Parathyroid adenoma (tissue), 2 donors: ENCODE measurements around the gene TMEM138.
A peak's percentile ranks its signal among the peaks of the same experiment; 100 is the strongest.

Experiments used
- H2AFZ ChIP-seq: fragments of 300-600 bp; sonication (generic); one replicate; pipeline ENCODE4 v1.7.0; 2017; ENCODE audit warnings: antibody characterized with exemption, mild to moderate bottlenecking
- H3K27ac ChIP-seq: fragments of 300-600 bp; sonication (generic); one replicate; pipeline ENCODE4 v1.7.0; 2017
- H3K27me3 ChIP-seq: fragments of 300-600 bp; sonication (generic); one replicate; pipeline ENCODE4 v1.7.0; 2017; ENCODE audit warnings: low read length; ENCODE audit not compliant: control insufficient read depth, insufficient read depth
- H3K36me3 ChIP-seq: fragments of 300-600 bp; sonication (generic); one replicate; pipeline ENCODE4 v1.7.0; 2017; ENCODE audit warnings: low read length; ENCODE audit not compliant: control insufficient read depth, insufficient read depth
- H3K4me1 ChIP-seq: fragments of 300-600 bp; sonication (generic); one replicate; pipeline ENCODE4 v1.7.0; 2017; ENCODE audit warnings: control low read depth
- H3K4me2 ChIP-seq: fragments of 300-600 bp; sonication (generic); one replicate; pipeline ENCODE4 v1.7.0; 2017; ENCODE audit warnings: low read length
- H3K4me3 ChIP-seq: fragments of 300-600 bp; sonication (generic); one replicate; pipeline ENCODE4 v1.7.0; 2017; ENCODE audit warnings: low read depth, low read length
- H3K79me2 ChIP-seq: fragments of 300-600 bp; sonication (generic); one replicate; pipeline ENCODE4 v1.7.0; 2017; ENCODE audit warnings: control low read depth
- H3K9ac ChIP-seq: fragments of 300-600 bp; sonication (generic); one replicate; pipeline ENCODE4 v1.7.0; 2017; ENCODE audit warnings: mild to moderate bottlenecking
- H3K9me3 ChIP-seq: fragments of 300-600 bp; sonication (generic); one replicate; pipeline ENCODE4 v1.7.0; 2017; ENCODE audit warnings: low read length; ENCODE audit not compliant: control insufficient read depth
- CTCF ChIP-seq: fragments of 300-600 bp; sonication (generic); IDR thresholded peaks from one replicate; pipeline ENCODE4 v1.7.0; 2017; ENCODE audit warnings: antibody characterized with exemption, mild to moderate bottlenecking
- donor health status: primary hyperparathyroidism.

Gene TMEM138

GRCh38 chr11:61356706-61357105 is 5.5 kb upstream of the TMEM138 start:
- Histone ChIP-seq H3K27ac (no peak overlapping the region), H3K27me3 (no peaks in the 10 kb centered on the region), H3K4me3 (no peak overlapping the region), H3K4me2 (no peak overlapping the region), H3K4me1 (peaks cover 2% of the 10 kb centered on the region), H3K9me3 (no peaks in the 10 kb centered on the region), H3K9ac (no peak overlapping the region), H3K36me3 (no peaks in the 10 kb centered on the region), H3K79me2 (no peaks in the 10 kb centered on the region), H2AFZ (no peak overlapping the region)
- no peak for TF ChIP-seq CTCF

GRCh38 chr11:61357233-61357893 is 4.8 kb upstream of the TMEM138 start:
- H3K27ac ChIP-seq = no peak overlapping the region
- H3K79me2 ChIP-seq = no peaks in the 10 kb centered on the region
- no peaks in the 10 kb centered on the region for H3K9me3 ChIP-seq
- no peak overlapping the region for H3K4me2 ChIP-seq
- H3K9ac ChIP-seq = no peak overlapping the region
- no peaks in the 10 kb centered on the region for H3K27me3 ChIP-seq
- H3K4me3 ChIP-seq = no peak overlapping the region
- peaks cover 2% of the 10 kb centered on the region for H3K4me1 ChIP-seq
- no peak overlapping the region for H2AFZ ChIP-seq
- no peak for TF ChIP-seq CTCF
- no peaks in the 10 kb centered on the region for H3K36me3 ChIP-seq

GRCh38 chr11:61357894-61358239 is 4.3 kb upstream of the TMEM138 start:
- Histone ChIP-seq H3K27ac (no peak overlapping the region), H3K4me1 (peaks cover 2% of the 10 kb centered on the region), H3K9ac (no peak overlapping the region), H3K4me3 (no peak overlapping the region), H2AFZ (no peak overlapping the region), H3K27me3 (no peaks in the 10 kb centered on the region), H3K79me2 (no peaks in the 10 kb centered on the region), H3K9me3 (no peaks in the 10 kb centered on the region), H3K36me3 (no peaks in the 10 kb centered on the region), H3K4me2 (no peak overlapping the region)
- no peak for TF ChIP-seq CTCF

- Histone ChIP-seq H3K4me2 (no peak overlapping the region), H2AFZ (no peak overlapping the region), H3K79me2 (no peaks in the 10 kb centered on the region), H3K4me3 (no peak overlapping the region), H3K27ac (no peak overlapping the region), H3K36me3 (no peaks in the 10 kb centered on the region), H3K9ac (no peak overlapping the region), H3K9me3 (no peaks in the 10 kb centered on the region), H3K4me1 (no peaks in the 10 kb centered on the region), H3K27me3 (no peaks in the 10 kb centered on the region)
- no peak for TF ChIP-seq CTCF
These were observed 3.6 kb upstream of the TMEM138 start for GRCh38 chr11:61358566-61358965.

- Histone ChIP-seq H2AFZ (no peak overlapping the region), H3K27ac (no peak overlapping the region), H3K9ac (no peak overlapping the region), H3K4me3 (no peak overlapping the region), H3K36me3 (no peaks in the 10 kb centered on the region), H3K4me1 (no peaks in the 10 kb centered on the region), H3K27me3 (no peaks in the 10 kb centered on the region), H3K79me2 (no peaks in the 10 kb centered on the region), H3K4me2 (peak overlapping the region; percentile 4), H3K9me3 (no peaks in the 10 kb centered on the region)
- TF ChIP-seq CTCF = no peak
These were observed 2.7 kb upstream of the TMEM138 start for GRCh38 chr11:61359516-61359915.
